ENCODE data around the gene UTP14C.

DNA sequence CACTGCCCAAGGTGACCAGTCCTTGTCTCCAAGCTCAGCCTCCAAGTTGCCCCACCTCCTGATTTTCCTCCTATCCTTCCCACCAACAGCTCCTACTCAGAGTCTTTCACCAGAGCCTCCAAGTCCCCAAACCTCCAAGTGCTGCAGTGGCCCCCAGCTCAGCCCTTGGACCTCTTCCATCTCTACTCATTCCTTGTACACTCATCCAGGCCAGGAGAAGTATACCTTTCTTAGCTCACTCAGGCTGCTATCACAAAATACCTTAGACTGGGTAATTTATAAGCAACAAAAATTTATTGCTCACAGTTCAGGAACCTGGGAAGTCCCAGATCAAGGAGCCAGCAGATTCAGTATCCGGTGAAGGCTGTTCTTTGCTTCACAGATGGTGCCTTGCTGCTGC, 24.6 kb upstream of the UTP14C start:
- TF ChIP-seq, protein P1, sequence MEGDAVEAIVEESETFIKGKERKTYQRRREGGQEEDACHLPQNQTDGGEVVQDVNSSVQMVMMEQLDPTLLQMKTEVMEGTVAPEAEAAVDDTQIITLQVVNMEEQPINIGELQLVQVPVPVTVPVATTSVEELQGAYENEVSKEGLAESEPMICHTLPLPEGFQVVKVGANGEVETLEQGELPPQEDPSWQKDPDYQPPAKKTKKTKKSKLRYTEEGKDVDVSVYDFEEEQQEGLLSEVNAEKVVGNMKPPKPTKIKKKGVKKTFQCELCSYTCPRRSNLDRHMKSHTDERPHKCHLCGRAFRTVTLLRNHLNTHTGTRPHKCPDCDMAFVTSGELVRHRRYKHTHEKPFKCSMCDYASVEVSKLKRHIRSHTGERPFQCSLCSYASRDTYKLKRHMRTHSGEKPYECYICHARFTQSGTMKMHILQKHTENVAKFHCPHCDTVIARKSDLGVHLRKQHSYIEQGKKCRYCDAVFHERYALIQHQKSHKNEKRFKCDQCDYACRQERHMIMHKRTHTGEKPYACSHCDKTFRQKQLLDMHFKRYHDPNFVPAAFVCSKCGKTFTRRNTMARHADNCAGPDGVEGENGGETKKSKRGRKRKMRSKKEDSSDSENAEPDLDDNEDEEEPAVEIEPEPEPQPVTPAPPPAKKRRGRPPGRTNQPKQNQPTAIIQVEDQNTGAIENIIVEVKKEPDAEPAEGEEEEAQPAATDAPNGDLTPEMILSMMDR (IDR thresholded peaks at IDR 0.05), result no peak
- TF ChIP-seq POLR2A (IDR thresholded peaks at IDR 0.05), result no peak

All from body of pancreas (tissue), 4 donors.